Measurements from ENCODE around the gene OR1F1.

The OR1F1 gene

DNA sequence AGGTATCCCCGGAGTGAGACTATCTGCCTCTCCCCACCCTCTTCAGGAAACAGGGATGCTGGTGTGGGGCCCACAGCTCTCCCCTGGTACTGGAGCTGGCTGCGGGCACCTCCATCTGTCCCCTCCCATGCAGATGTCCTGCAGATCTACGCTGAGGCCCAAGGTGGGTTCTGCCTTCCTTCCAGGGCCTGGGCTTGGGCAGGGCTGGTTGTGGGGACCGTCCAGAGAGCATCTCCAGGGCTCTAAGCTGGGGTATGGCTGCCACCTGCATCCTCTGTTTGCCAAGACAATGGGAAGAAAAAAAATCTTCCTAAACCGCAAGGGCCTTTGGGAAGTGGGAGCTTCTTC lies 40.3 kb upstream of the OR1F1 start:
- Mint-ChIP-seq H3K27me3 (no peaks in the 10 kb centered on the region), H3K9me3 (no peaks in the 10 kb centered on the region), H3K36me3 (no peaks in the 10 kb centered on the region), H3K4me1 (peaks cover 18% of the 10 kb centered on the region), H3K4me3 (no peak overlapping the region), H3K27ac (peak overlapping the region; percentile 23)

DNA sequence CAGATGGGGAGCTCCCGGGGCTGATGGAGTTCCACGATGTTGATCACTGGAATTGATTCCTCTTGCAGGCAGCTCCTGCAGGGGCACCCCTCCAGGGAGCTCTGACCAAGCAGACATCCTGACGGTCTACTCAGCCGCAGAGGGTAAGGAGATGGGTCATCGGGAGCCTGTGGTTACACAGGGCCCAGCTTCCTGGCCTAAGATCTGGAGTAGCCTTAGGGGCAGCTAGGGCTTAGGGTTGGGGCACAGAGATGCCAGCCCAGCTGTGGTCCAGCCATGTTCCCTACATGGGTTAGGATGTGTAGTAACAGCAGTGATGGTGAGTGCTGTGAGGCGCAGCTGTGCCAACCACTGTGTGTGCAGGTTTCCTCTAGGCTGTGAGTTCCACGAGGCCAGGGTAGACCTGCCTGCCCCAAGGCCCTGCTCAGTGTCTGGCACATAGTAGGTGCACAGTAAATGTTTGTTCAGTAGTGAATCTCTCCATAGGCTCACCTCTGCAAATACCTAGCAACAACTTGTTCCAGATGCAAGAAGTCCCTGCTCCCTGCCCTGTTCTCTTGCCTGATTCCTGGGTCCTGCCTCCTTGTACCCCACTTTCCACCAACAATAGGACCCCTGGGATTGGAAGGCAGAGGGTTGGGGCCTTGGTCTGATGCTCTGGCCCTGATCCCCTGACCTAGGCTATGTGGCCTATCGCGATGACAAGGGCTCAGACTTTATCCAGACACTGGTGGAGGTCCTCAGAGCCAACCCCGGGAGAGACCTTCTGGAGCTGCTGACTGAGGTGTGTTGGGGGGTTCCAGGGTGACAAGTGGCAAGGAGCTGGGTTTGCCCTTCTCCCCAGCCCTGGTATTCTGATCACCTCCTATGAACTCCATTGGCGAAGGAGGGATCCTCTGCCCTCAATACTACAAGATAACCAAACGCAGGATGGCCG lies 39.5 kb upstream of the OR1F1 start:
- Mint-ChIP-seq H3K4me3 (peak overlapping the region; percentile 77), H3K9me3 (no peaks in the 10 kb centered on the region), H3K4me1 (peaks cover 19% of the 10 kb centered on the region), H3K27me3 (no peaks in the 10 kb centered on the region), H3K36me3 (no peaks in the 10 kb centered on the region), H3K27ac (peak overlapping the region; percentile 23)

DNA sequence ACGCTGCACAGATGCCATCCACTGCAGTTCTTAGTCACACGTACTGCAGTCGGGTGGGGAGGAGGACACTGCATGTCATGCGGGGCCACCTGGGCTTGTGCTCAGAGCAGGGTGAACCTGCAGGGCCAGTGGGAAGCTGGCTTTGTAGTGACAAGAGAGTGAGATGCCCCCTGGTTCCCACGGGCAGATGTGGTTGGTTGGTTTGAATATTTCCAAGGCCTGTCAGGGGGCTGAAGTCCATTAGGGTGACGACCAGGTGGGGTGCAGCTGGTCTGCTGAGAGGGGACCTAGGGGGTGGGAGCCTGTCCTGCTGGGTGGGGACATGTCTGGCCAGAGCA lies 38.8 kb upstream of the OR1F1 start:
- H3K27ac Mint-ChIP-seq = no peak overlapping the region
- no peaks in the 10 kb centered on the region for H3K36me3 Mint-ChIP-seq
- H3K4me1 Mint-ChIP-seq = peaks cover 19% of the 10 kb centered on the region
- no peaks in the 10 kb centered on the region for H3K27me3 Mint-ChIP-seq
- H3K9me3 Mint-ChIP-seq = no peaks in the 10 kb centered on the region
- peak overlapping the region; percentile 77 for H3K4me3 Mint-ChIP-seq

DNA sequence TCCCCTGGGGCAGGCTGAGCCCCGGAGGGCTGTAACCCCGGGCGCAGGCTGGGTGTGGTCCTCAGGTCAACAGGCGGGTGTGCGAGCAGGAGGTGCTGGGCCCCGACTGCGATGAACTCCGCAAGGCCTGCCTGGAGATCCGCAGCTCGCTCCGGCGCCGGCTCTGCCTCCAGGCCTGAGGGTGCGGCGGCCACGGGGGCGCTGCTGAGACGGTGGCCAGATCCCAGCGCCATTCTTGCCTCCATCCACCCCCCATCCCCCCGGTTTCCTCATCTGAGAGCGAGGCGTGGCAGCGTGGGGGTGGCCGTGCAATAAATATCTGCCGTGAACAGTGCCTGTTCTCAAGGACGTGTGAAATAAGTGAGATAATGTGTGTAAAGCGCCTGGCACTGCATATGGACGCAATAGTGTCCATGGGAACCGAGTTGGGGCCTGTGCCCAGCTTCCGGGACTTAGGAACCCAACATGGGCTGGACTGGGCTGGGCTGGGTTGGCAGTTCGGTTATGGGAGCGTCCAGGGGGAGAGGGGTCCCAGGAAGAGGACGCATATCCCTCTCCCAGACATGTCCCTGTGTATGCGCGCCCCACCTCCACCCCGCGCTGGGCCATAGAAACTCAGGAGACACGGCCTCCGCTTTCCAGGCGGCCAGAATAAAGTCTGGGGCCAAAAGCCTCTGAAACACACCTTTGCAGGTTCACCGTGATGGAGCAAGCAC lies 38.2 kb upstream of the OR1F1 start:
- Mint-ChIP-seq H3K9me3 (no peaks in the 10 kb centered on the region), H3K4me1 (peaks cover 19% of the 10 kb centered on the region), H3K27me3 (no peaks in the 10 kb centered on the region), H3K4me3 (peak overlapping the region; percentile 87), H3K36me3 (no peaks in the 10 kb centered on the region), H3K27ac (peak overlapping the region; percentile 76)

DNA sequence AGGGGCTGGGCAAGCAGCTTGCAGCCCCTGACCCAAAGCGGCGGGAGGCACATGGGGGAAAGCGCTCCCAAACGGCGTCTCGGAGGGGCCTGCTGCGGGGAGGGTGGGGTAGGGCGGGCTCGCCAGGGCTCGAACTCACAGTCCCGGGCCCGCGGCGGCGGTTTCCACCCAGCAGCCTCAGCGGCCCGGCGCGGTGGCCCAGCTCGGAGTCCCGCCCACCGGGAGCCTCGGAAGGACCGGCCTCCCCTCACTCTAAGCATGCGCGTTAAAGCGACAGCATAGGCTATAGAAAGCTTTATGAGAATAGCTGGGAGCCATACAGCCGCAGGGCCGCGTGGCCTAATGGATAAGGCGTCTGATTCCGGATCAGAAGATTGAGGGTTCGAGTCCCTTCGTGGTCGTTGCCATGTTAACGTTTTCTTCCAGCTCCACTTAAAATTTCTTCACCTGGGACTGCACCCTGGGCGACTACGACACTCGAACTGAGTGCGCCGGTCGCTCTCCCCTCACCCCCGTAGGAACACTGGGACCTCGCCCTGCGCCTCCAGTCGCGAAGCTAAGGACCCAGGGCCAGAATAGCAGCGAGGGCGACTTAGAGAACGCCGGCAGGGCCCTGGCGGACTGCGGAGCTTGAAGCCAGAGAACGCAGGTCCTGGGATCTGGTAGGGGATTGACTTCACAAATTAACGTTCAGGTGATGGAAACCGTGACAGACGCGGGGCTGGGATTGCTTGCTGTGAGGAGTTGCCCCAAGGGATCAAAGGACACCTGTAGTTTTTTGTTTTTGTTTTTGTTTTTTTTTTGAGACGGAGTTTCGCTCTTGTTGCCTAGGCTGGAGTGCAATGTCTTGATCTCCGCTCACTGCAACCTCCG lies 37.4 kb upstream of the OR1F1 start:
- peak overlapping the region; percentile 94 for H3K27ac Mint-ChIP-seq
- H3K27me3 Mint-ChIP-seq = no peaks in the 10 kb centered on the region
- H3K4me1 Mint-ChIP-seq = peaks cover 19% of the 10 kb centered on the region
- H3K9me3 Mint-ChIP-seq = no peaks in the 10 kb centered on the region
- no peaks in the 10 kb centered on the region for H3K36me3 Mint-ChIP-seq
- peak overlapping the region; percentile 87 for H3K4me3 Mint-ChIP-seq

DNA sequence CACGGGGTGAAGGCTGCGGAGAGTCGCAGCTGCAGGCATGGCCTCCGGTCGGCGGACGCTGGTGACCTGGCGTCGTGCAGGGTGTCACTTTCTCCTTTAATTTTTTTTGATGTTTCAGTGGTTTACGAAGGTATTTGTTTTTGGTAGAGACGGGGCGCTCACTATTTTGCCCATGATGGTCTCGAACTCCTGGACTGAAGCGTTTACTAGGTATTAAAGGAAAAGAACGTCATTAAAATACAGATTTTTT lies 36.1 kb upstream of the OR1F1 start:
- no peaks in the 10 kb centered on the region for H3K36me3 Mint-ChIP-seq
- peaks cover 19% of the 10 kb centered on the region for H3K4me1 Mint-ChIP-seq
- no peaks in the 10 kb centered on the region for H3K9me3 Mint-ChIP-seq
- peak overlapping the region; percentile 87 for H3K4me3 Mint-ChIP-seq
- peak overlapping the region; percentile 99 for H3K27ac Mint-ChIP-seq
- no peaks in the 10 kb centered on the region for H3K27me3 Mint-ChIP-seq

DNA sequence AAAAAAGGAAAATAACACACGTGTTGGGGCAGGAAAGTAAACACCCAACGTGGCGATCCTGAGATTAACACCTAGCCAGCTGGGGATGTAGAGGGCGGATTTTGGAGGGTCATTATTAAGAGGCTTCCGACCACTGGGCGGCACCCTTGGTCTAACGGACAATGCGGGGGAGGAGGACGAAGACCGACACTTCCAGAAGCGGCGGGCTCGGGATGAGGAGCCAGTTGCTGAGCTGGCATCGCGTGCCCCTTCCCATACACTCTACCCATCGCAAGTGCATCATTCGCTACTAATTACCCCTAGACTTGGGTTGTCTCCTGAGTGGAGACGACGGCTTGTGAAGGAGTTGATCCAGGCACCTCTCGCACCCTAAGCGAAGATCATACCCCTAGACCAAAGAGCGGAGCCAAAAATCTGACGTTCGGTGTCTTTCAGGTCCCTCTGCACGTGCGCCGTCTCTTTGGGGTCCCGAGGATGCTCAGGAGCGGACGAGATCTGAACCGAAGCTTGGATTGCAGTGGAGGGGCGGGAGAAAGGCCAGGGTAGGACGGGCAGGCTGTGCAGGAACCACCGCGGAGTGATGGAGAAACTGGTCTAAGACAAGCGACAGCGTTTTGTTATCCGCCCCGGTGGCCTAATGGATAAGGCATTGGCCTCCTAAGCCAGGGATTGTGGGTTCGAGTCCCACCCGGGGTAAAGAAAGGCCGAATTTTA lies 35.6 kb upstream of the OR1F1 start:
- Mint-ChIP-seq H3K36me3 (no peaks in the 10 kb centered on the region), H3K4me1 (peaks cover 22% of the 10 kb centered on the region), H3K27me3 (no peaks in the 10 kb centered on the region), H3K4me3 (peak overlapping the region; percentile 87), H3K27ac (peak overlapping the region; percentile 99), H3K9me3 (no peaks in the 10 kb centered on the region)

DNA sequence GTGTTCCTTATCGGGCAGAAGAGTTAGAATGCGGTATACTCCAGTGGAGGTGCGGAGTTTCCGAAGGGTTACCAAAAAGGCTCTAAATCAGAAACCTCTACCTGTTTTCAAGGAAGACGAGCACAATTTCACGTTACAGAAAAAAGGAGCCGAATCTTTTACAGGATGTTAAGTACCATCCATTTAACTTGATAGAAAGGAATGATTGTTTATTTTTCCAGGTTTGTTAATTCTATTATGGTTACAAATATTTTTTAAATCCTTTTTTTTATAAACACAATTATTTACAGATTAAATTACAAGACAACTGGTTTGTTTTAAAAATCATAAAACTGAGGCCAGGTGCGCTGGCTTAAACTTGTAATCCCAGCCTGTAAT lies 35.0 kb upstream of the OR1F1 start:
- peak overlapping the region; percentile 99 for H3K27ac Mint-ChIP-seq
- H3K27me3 Mint-ChIP-seq = no peaks in the 10 kb centered on the region
- H3K9me3 Mint-ChIP-seq = no peaks in the 10 kb centered on the region

DNA sequence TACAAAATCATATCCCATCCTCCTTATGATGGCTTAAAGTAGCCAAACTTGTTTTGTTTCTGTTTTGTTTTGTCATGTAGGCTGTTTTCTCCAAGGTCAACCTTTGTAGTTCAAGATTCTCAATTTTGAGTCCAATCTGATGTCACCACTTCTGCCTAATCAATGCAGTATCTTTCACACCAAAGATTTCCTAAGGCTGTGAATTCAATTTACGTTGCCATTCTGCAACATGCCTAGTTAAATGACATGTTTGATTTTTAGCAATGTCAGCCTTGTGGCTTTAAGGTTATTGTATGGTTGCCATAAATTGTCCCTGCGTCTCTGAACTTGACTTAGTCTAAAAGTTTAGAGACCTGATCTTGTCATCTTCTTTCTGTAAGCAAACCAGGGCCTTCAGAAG lies 32.8 kb upstream of the OR1F1 start:
- Mint-ChIP-seq H3K9me3 (no peaks in the 10 kb centered on the region), H3K27ac (no peak overlapping the region), H3K27me3 (no peaks in the 10 kb centered on the region), H3K4me3 (no peak overlapping the region), H3K4me1 (peaks cover 39% of the 10 kb centered on the region), H3K36me3 (no peaks in the 10 kb centered on the region)

More for the DNA sequence above, 35.0 kb upstream of the OR1F1 start:
- Mint-ChIP-seq H3K4me1 (peaks cover 28% of the 10 kb centered on the region), H3K4me3 (peak overlapping the region; percentile 87), H3K36me3 (no peaks in the 10 kb centered on the region)

DNA sequence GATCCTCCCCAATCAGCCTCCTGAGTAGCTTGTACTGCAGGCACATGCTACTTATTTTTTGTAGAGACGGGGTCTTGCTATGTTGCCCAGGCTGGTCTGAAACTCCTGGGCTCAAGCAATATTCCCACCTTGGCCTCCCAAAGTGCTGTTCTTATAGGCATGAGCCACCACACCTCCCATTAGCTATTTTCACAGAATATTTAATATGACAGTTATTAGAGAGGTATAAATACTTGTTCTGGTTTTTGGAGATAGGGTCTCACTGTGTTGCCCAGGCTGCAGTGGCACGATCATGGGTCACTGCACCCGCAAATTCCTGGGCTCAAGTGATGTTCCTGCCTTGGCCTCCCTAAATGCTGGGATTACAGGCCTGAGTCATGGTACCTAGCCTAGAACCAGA lies 32.0 kb upstream of the OR1F1 start:
- Mint-ChIP-seq H3K27ac (no peak overlapping the region), H3K4me1 (peaks cover 34% of the 10 kb centered on the region), H3K9me3 (no peaks in the 10 kb centered on the region), H3K36me3 (no peaks in the 10 kb centered on the region), H3K4me3 (no peak overlapping the region), H3K27me3 (no peaks in the 10 kb centered on the region)

DNA sequence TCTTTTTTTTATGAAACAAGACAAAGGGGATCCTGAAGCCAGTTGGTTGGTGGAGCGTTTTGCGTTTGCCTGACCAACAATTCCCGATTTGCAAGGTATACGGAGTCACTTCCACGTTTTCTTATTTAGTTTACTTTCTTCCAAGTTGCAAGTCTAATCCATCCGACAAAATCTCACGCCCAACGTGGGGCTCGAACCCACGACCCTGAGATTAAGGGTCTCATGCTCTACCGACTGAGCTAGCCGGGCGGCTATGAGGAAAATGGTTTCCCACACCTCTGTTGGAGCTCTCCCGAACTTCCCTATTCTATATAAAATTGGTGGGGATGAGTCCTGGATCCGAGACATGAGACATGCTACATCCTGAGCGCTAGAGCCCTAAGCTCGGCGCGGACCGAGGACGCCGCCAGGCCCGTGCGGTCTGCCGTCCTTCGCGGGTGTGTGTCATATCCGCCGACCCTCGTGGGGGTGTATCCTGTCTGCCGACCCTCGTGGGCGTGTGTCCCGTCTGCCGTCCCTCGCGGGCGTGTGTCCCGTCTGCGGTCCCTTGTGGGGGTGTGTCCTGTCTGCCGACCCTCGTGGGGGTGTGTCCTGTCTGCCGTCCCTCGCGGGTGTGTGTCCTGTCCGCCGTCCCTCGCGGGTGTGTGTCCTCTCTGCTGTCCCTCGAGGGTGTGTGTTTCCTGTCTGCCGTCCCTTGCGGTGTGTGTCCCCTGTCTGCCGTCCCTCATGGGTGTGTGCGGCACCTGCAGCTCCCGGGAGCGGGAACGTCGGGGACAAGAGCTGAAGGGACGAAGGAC lies 30.6 kb upstream of the OR1F1 start:
- no peaks in the 10 kb centered on the region for H3K36me3 Mint-ChIP-seq
- peaks cover 27% of the 10 kb centered on the region for H3K4me1 Mint-ChIP-seq
- H3K27me3 Mint-ChIP-seq = no peaks in the 10 kb centered on the region
- peak overlapping the region; percentile 25 for H3K27ac Mint-ChIP-seq
- no peaks in the 10 kb centered on the region for H3K9me3 Mint-ChIP-seq
- peak overlapping the region; percentile 79 for H3K4me3 Mint-ChIP-seq

DNA sequence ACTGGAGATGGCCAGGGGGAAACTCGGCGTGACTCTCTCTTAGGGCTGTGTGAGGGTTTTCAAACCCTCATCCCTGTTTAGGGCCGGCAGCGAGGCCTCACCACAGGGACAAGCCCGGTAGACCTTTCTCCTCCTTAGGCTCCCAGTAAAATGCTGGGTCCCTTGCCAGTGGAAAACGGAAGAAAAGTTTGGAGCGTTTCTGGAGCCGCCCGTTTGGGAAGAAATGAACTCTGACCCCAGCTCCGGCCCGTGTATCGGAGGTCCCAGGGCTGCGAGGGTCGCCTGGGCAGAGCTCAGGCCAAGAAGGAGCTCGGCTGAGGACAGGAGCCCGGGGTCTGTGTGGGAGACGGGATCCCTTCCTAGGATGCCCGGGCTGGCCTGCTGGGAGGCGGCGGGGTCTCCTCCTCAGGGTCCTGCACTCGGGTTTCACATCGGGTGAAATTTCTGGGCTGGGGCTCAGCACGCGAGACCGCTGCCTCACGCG lies 29.9 kb upstream of the OR1F1 start:
- H3K27me3 Mint-ChIP-seq = no peaks in the 10 kb centered on the region

DNA sequence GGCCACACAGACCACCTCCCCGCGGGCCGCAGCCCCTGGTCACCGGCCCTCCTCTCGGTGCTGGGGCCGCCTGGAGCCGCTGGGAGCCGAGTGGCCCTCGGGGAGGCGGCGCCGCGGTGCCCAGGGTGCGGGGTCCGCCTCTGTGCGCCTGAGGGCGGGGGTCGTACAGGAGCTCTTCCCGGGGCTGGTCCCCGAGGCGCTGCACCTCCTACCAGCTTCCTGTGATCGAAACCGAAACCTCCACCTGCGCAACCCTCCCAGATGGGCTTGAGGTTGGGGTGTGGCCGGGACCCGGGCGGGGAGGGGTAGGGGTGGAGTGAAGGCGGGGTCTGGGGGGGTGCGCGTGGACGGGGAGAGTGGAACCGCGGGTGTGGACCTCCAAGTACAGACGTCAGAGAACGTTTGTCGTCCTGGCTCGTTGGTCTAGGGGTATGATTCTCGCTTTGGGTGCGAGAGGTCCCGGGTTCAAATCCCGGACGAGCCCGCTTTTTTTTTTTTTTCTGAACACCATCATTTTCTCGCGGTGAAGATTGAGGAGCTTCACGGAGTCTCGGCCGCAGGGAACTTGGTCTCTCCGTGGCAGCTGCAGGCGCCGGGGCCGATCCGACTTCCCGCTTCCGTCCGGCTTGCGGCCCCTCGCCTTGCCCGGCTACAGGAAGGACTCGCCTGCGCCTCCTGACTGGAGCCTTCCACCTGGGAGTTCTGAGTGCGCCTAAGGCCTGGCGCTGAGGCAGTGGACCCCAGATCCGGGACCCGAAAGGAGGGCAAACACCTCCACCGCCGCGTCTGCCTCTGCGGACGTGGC lies 29.3 kb upstream of the OR1F1 start:
- no peaks in the 10 kb centered on the region for H3K36me3 Mint-ChIP-seq
- H3K27me3 Mint-ChIP-seq = no peaks in the 10 kb centered on the region
- H3K27ac Mint-ChIP-seq = peak overlapping the region; percentile 95
- peaks cover 23% of the 10 kb centered on the region for H3K4me1 Mint-ChIP-seq
- H3K9me3 Mint-ChIP-seq = no peaks in the 10 kb centered on the region
- H3K4me3 Mint-ChIP-seq = peak overlapping the region; percentile 92

More for the DNA sequence above, 29.9 kb upstream of the OR1F1 start:
- H3K36me3 Mint-ChIP-seq = no peaks in the 10 kb centered on the region
- peak overlapping the region; percentile 82 for H3K27ac Mint-ChIP-seq
- H3K9me3 Mint-ChIP-seq = no peaks in the 10 kb centered on the region
- peak overlapping the region; percentile 79 for H3K4me3 Mint-ChIP-seq
- H3K4me1 Mint-ChIP-seq = peaks cover 23% of the 10 kb centered on the region
